ENCODE measurements around the gene WSB2.
A peak's percentile ranks its signal among the peaks of the same experiment; 100 is the strongest.

GRCh38 chr12:118103601-118104382, 42.8 kb upstream of the WSB2 start, which contains the start of gene VSIG10:
- TF ChIP-seq, protein P1, sequence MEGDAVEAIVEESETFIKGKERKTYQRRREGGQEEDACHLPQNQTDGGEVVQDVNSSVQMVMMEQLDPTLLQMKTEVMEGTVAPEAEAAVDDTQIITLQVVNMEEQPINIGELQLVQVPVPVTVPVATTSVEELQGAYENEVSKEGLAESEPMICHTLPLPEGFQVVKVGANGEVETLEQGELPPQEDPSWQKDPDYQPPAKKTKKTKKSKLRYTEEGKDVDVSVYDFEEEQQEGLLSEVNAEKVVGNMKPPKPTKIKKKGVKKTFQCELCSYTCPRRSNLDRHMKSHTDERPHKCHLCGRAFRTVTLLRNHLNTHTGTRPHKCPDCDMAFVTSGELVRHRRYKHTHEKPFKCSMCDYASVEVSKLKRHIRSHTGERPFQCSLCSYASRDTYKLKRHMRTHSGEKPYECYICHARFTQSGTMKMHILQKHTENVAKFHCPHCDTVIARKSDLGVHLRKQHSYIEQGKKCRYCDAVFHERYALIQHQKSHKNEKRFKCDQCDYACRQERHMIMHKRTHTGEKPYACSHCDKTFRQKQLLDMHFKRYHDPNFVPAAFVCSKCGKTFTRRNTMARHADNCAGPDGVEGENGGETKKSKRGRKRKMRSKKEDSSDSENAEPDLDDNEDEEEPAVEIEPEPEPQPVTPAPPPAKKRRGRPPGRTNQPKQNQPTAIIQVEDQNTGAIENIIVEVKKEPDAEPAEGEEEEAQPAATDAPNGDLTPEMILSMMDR (IDR thresholded peaks at IDR 0.05) = peak in 1 of 4 experiments; percentile 8
- peak; percentile 35 to 71 for TF ChIP-seq POLR2A (IDR thresholded peaks at IDR 0.05)

Data from uterus (tissue), 2 donors.